ENCODE results near the gene GPN3.

DNA sequence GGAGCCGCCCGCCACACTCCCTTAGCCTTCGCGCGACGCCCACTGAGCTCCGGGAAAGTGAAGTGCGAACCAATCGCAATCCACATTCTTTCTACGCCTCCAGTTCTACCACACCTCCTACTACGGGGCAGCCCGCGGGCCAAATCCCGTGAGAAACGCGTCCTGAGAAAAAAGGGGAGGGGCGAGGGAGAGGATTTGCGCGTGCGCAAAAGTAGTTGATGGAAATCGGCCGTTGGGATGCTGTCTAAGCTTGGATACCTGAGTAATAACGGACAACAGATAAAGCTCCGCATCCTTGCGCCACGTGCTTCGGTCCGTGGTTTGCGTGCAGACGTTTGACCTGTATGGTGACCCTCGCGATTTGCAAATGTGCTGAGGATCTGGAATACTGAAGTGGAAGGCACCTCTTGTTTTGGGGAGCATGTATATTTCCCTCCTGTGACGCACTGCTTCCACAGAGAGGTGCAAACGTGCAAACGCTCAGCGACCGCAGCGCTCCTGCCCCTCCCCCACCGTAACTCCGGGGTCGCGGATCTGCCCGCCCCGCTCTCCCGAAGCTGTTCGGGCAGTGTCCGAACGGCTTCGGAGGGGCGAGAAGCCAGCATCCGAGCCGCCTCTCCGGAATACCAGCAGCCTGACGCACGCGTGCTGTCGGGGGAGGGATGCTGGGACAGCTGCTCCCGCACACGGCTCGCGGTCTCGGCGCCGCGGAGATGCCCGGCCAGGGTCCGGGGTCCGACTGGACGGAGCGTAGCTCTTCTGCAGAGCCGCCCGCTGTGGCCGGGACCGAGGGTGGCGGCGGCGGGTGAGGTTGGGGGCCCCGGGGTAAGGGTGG is at the start of gene GPN3, which contains the start of gene FAM216A:
- TF ChIP-seq EGR1 (IDR thresholded peaks at IDR 0.05) (peak; percentile 58; the same call in 1 of the 2 replicates), RAD21 (IDR thresholded peaks at IDR 0.05; ENCODE audit: low read depth) (no peak), EP300 (IDR thresholded peaks at IDR 0.05; ENCODE audit: borderline replicate concordance) (no peak), YY1 (IDR thresholded peaks at IDR 0.05; ENCODE audit: low read depth) (peak; percentile 80), CREB1 (IDR thresholded peaks at IDR 0.05; ENCODE audit: low read depth) (no peak; the same call in 1 of the 2 replicates), FOXM1 (IDR thresholded peaks at IDR 0.05; ENCODE audit: borderline replicate concordance, low read depth) (no peak), NFIC (IDR thresholded peaks at IDR 0.05) (0 out of 2 replicates have a peak, but pooled peaks have one; percentile 16), TEAD4 (IDR thresholded peaks at IDR 0.05) (peak; percentile 9; the same call in 1 of the 2 replicates), CEBPB (IDR thresholded peaks at IDR 0.05) (no peak)
- TF ChIP-seq, protein P1, sequence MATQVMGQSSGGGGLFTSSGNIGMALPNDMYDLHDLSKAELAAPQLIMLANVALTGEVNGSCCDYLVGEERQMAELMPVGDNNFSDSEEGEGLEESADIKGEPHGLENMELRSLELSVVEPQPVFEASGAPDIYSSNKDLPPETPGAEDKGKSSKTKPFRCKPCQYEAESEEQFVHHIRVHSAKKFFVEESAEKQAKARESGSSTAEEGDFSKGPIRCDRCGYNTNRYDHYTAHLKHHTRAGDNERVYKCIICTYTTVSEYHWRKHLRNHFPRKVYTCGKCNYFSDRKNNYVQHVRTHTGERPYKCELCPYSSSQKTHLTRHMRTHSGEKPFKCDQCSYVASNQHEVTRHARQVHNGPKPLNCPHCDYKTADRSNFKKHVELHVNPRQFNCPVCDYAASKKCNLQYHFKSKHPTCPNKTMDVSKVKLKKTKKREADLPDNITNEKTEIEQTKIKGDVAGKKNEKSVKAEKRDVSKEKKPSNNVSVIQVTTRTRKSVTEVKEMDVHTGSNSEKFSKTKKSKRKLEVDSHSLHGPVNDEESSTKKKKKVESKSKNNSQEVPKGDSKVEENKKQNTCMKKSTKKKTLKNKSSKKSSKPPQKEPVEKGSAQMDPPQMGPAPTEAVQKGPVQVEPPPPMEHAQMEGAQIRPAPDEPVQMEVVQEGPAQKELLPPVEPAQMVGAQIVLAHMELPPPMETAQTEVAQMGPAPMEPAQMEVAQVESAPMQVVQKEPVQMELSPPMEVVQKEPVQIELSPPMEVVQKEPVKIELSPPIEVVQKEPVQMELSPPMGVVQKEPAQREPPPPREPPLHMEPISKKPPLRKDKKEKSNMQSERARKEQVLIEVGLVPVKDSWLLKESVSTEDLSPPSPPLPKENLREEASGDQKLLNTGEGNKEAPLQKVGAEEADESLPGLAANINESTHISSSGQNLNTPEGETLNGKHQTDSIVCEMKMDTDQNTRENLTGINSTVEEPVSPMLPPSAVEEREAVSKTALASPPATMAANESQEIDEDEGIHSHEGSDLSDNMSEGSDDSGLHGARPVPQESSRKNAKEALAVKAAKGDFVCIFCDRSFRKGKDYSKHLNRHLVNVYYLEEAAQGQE (IDR thresholded peaks at IDR 0.05; ENCODE audit: low read depth): no peak
- TF ChIP-seq, protein P2, sequence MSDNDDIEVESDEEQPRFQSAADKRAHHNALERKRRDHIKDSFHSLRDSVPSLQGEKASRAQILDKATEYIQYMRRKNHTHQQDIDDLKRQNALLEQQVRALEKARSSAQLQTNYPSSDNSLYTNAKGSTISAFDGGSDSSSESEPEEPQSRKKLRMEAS (IDR thresholded peaks at IDR 0.05): peak; percentile 93
- TF ChIP-seq, protein P3, sequence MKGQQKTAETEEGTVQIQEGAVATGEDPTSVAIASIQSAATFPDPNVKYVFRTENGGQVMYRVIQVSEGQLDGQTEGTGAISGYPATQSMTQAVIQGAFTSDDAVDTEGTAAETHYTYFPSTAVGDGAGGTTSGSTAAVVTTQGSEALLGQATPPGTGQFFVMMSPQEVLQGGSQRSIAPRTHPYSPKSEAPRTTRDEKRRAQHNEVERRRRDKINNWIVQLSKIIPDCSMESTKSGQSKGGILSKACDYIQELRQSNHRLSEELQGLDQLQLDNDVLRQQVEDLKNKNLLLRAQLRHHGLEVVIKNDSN (IDR thresholded peaks at IDR 0.05): peak; percentile 47
